Measurements from ENCODE around the gene C6orf52. TPM values are rescaled to one million over a fixed set of nuclear protein-coding genes. Genes with fewer than 3 reads are reported as not detected.

The C6orf52 gene
- total and polyA plus RNA-seq, 9 donors: 0.59 to 2.6 (median 1.5) TPM; not detected in 4

DNA sequence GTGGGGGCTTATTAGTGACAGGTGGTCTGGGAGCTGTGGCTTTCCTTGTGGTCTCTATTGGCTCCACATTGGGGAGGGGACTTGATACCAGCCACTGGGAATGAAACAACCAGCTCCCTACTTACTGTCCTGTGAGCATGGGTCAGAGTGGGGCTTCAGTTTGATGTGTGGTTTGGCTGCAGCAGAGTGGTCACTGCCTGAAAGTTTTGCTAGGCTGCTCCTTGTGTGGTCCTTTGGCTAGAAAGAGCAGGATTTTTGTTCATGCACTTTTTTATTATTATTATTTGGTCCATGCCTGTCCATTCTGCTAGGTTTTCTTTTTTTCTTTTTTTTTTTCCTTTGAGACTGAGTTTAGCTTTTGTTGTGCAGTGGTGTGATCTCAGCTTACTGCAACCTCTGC is 45.6 kb upstream of the C6orf52 start:
- no peak for DNase-seq
- intact Hi-C loops (cut with DNase I): loop anchor here in 1 of 4 donors (10.0 kb wide), 1 partner anchor 45 kb away; the partner anchor contains the start of genes C6orf52 and PAK1IP1
- TF ChIP-seq POLR2A (IDR thresholded peaks at IDR 0.05): no peak
- TF ChIP-seq EP300 (IDR thresholded peaks at IDR 0.05): no peak
- TF ChIP-seq, protein P1, sequence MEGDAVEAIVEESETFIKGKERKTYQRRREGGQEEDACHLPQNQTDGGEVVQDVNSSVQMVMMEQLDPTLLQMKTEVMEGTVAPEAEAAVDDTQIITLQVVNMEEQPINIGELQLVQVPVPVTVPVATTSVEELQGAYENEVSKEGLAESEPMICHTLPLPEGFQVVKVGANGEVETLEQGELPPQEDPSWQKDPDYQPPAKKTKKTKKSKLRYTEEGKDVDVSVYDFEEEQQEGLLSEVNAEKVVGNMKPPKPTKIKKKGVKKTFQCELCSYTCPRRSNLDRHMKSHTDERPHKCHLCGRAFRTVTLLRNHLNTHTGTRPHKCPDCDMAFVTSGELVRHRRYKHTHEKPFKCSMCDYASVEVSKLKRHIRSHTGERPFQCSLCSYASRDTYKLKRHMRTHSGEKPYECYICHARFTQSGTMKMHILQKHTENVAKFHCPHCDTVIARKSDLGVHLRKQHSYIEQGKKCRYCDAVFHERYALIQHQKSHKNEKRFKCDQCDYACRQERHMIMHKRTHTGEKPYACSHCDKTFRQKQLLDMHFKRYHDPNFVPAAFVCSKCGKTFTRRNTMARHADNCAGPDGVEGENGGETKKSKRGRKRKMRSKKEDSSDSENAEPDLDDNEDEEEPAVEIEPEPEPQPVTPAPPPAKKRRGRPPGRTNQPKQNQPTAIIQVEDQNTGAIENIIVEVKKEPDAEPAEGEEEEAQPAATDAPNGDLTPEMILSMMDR (IDR thresholded peaks at IDR 0.05): no peak

DNA sequence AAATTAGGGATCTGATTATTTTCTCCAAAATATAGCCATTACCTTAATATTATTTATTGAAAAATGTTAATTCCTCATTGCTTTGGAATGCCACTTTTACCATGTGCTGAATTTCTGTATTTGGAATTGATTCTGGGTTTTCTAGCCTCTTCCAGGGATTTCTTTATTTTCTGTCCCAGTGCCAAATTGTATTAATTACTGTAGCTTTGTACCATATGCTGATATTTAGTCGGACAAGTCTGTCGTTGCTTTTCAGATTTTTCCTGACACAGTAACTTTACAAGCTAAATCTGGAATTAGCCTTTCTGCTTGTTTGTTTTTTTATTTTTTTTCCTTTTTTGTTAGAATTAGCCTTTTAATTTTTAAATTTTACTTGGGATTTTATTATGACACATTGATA is 42.3 kb upstream of the C6orf52 start:
- intact Hi-C loops (cut with DNase I): no loop called here
- 70 to 75% (median 72%) methylated on average over 2 of the region's 2 CpGs for WGBS, 3 donors
- no peak for DNase-seq

More for the DNA sequence above, 45.6 kb upstream of the C6orf52 start:
- H3K4me3 ChIP-seq: no peak overlapping the region
- no peak overlapping the region for H3K27ac ChIP-seq
- no peaks in the 10 kb centered on the region for H3K4me1 ChIP-seq (ENCODE audit: insufficient read depth)
- H3K27me3 ChIP-seq: no peaks in the 10 kb centered on the region
- H3K36me3 ChIP-seq: no peaks in the 10 kb centered on the region
- no peaks in the 10 kb centered on the region for H3K9me3 ChIP-seq

DNA sequence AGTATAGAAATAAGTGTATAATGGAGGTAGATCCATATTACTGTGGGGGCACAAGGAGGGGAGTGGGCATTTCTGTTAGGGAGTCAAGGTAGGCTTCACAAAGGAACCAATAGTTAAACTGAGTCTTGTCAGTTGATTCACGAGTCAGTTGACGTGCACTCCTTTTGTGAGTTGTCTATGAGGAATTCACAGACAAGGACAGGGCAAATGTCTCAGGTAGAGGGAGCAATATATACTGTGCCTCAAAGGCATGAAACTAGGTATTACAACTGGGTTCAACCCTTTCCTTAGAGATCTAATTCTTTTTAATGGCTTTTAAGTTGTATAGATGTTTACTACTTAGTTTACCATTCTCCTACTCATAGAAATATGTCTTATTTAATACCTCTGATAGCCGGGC is 39.4 kb upstream of the C6orf52 start:
- 94 to 96% (median 94%) methylated on average over 3 of the region's 3 CpGs for WGBS, 3 donors
- Histone ChIP-seq H3K36me3 (no peaks in the 10 kb centered on the region), H3K9me3 (no peaks in the 10 kb centered on the region), H3K27me3 (no peaks in the 10 kb centered on the region), H3K27ac (no peak overlapping the region), H3K4me3 (no peak overlapping the region), H3K4me1 (ENCODE audit: insufficient read depth) (no peaks in the 10 kb centered on the region)
- TF ChIP-seq POLR2A (IDR thresholded peaks at IDR 0.05) (no peak), EP300 (IDR thresholded peaks at IDR 0.05) (no peak)
- TF ChIP-seq, protein P1 (IDR thresholded peaks at IDR 0.05): no peak
- intact Hi-C loops (cut with DNase I): no loop called here
- no peak for DNase-seq

More for the DNA sequence above, 42.3 kb upstream of the C6orf52 start:
- TF ChIP-seq POLR2A (IDR thresholded peaks at IDR 0.05) (no peak), EP300 (IDR thresholded peaks at IDR 0.05) (no peak)
- TF ChIP-seq, protein P1 (IDR thresholded peaks at IDR 0.05): no peak
- no peaks in the 10 kb centered on the region for H3K4me1 ChIP-seq (ENCODE audit: insufficient read depth)
- H3K27me3 ChIP-seq: no peaks in the 10 kb centered on the region
- no peak overlapping the region for H3K4me3 ChIP-seq
- no peak overlapping the region for H3K27ac ChIP-seq
- H3K9me3 ChIP-seq: no peaks in the 10 kb centered on the region
- no peaks in the 10 kb centered on the region for H3K36me3 ChIP-seq

DNA sequence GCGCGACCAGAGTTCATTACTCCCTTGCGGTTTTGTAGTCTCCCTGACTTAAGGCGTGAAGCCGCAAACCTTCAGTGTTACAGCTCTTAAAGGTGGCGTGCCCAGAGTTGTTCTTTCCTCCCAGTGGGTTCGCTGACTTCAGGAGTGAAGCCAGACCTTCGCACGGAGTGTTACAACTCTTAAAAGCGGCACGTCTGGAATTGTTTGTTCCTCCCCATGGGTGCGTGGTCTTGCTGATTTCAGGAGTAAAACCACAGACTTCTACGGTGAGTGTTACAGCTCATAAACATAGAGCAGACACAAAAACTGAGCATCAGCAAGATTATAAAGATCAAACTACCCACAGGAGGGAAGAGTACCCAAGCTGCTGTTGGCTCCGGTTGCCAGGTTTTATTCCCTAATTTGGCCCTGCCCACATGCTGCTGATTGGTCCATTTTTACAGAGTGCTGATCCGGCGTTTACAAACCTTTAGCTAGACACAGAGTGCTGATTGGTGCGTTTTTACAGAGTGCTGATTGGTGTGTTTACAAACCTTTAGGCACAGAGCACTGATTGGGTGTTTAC is 38.8 kb upstream of the C6orf52 start:
- Histone ChIP-seq H3K27me3 (no peaks in the 10 kb centered on the region), H3K27ac (no peak overlapping the region), H3K4me1 (ENCODE audit: insufficient read depth) (no peaks in the 10 kb centered on the region), H3K9me3 (no peaks in the 10 kb centered on the region), H3K36me3 (no peaks in the 10 kb centered on the region), H3K4me3 (no peak overlapping the region)
- TF ChIP-seq POLR2A (IDR thresholded peaks at IDR 0.05): no peak
- TF ChIP-seq, protein P1 (IDR thresholded peaks at IDR 0.05): no peak
- TF ChIP-seq EP300 (IDR thresholded peaks at IDR 0.05): no peak
- intact Hi-C loops (cut with DNase I): no loop called here
- no peak for DNase-seq
- 84 to 91% (median 89%) methylated on average over 17 of the region's 17 CpGs for WGBS, 3 donors

Measured in ovary (tissue), 9 donors.